ENCODE results near the gene IDUA.

Gene IDUA

GRCh38 chr4:1043651-1044468, 57.0 kb downstream of the IDUA start:
- peaks cover 12% of the 10 kb centered on the region for H3K27me3 ChIP-seq (ENCODE audit: insufficient read depth, poor library complexity, severe bottlenecking)
- peak; percentile 24 to 89 for DNase-seq (ENCODE audit: low read depth in 1 of 2, low spot score in 1 of 2)
- H3K4me3 ChIP-seq (replicated peaks; ENCODE audit: insufficient read depth, low read length): no peak overlapping the region
- TF ChIP-seq SPI1 (IDR thresholded peaks at IDR 0.05; ENCODE audit: borderline replicate concordance, low read depth): no peak
- TF ChIP-seq CTCF (IDR thresholded peaks at IDR 0.05; ENCODE audit: insufficient read depth, low read length): no peak
- TF ChIP-seq GABPA (IDR thresholded peaks at IDR 0.05; ENCODE audit: low read depth): no peak
- no peak for TF ChIP-seq POLR2AphosphoS5 (IDR thresholded peaks at IDR 0.05; ENCODE audit: low read depth)
- no peak for TF ChIP-seq REST (IDR thresholded peaks at IDR 0.05; ENCODE audit: insufficient replicate concordance, low read depth)
- H3K27ac ChIP-seq (replicated peaks): no peak overlapping the region

GRCh38 chr4:1044469-1045192, 57.8 kb downstream of the IDUA start:
- TF ChIP-seq GABPA (IDR thresholded peaks at IDR 0.05; ENCODE audit: low read depth) (no peak), SPI1 (IDR thresholded peaks at IDR 0.05; ENCODE audit: borderline replicate concordance, low read depth) (no peak), REST (IDR thresholded peaks at IDR 0.05; ENCODE audit: insufficient replicate concordance, low read depth) (no peak), CTCF (IDR thresholded peaks at IDR 0.05; ENCODE audit: insufficient read depth, low read length) (no peak), POLR2AphosphoS5 (IDR thresholded peaks at IDR 0.05; ENCODE audit: low read depth) (no peak)
- Histone ChIP-seq H3K27ac (replicated peaks) (no peak overlapping the region), H3K4me3 (replicated peaks; ENCODE audit: insufficient read depth, low read length) (no peak overlapping the region), H3K27me3 (ENCODE audit: insufficient read depth, poor library complexity, severe bottlenecking) (peaks cover 12% of the 10 kb centered on the region)
- DNase-seq (ENCODE audit: low read depth in 1 of 2, low spot score in 1 of 2): no peak

DNA sequence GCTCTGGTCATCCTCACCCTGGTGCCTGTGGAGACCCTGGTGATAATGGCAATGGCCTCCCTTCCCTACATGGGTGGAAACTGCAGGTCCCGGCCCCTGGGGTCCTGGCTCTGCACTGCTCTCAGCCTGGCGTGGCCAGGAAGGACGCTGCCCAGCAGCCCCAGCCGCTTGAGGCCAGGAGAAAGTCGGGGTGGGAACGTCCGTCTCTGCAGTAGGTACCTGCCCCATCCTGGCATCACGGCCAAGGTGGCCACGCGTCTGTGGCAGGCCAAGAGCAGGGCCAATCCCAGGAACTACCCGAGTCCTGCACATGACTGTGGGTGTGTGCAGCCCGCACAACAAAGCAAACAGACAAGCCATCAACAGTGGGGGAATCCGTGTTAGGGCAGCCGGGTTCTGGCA, 58.4 kb downstream of the IDUA start:
- Histone ChIP-seq H3K27me3 (ENCODE audit: insufficient read depth, poor library complexity, severe bottlenecking) (peaks cover 12% of the 10 kb centered on the region), H3K27ac (replicated peaks) (no peak overlapping the region), H3K4me3 (replicated peaks; ENCODE audit: insufficient read depth, low read length) (no peak overlapping the region)
- TF ChIP-seq REST (IDR thresholded peaks at IDR 0.05; ENCODE audit: insufficient replicate concordance, low read depth): no peak
- DNase-seq (ENCODE audit: low read depth in 1 of 2, low spot score in 1 of 2): no peak

Data from HL-60 (cell line).